Mucosa of descending colon (tissue), 3 donors: Measurements from ENCODE around the gene ITPK1. TPM values are rescaled to one million over a fixed set of nuclear protein-coding genes. Genes with fewer than 3 reads are reported as not detected.

Experiments used
- ATAC-seq: fragments of 200-7000 bp; cut with Tn5 transposase; one replicate; pipeline ENCODE4 v1.9.1; 2020; ENCODE audit warnings: mild to moderate bottlenecking, moderate library complexity
- DNase-seq, 3 donors: peaks; one replicate each; pipeline ENCODE4 v3.0.0-alpha.2; 2020
- H3K36me3 ChIP-seq: fragments of 200-600 bp; one replicate; pipeline ENCODE4 v1.8.0; 2021; ENCODE audit warnings: low read depth, mild to moderate bottlenecking
- H3K4me1 ChIP-seq: fragments of 200-600 bp; one replicate; pipeline ENCODE4 v1.8.0; 2021; ENCODE audit warnings: low read depth, mild to moderate bottlenecking
- H3K4me3 ChIP-seq: fragments of 200-600 bp; one replicate; pipeline ENCODE4 v1.8.0; 2021; ENCODE audit warnings: mild to moderate bottlenecking
- H3K9me3 ChIP-seq: fragments of 200-600 bp; one replicate; pipeline ENCODE4 v1.8.0; 2021; ENCODE audit warnings: mild to moderate bottlenecking
- CTCF ChIP-seq: fragments of 200-600 bp; IDR thresholded peaks from one replicate; pipeline ENCODE4 v1.8.0; 2022; ENCODE audit warnings: antibody characterized with exemption, mild to moderate bottlenecking
- intact Hi-C, 2 donors: fragments of 100-400 bp; cut with DNase I in 1 of 2; cut with micrococcal nuclease in 1 of 2; formaldehyde crosslinking; loops; one replicate each; pipeline versions ENCODE4 v1.11.0 to v1.11.1; 2022; cut with DNase I, micrococcal nuclease
- total RNA-seq, 3 donors: library from RNA; stranded (reverse); fragmentation: NEBNext Ultra II Directional in 2 of 3; extraction: Animal tissue kit (Norgen Biotek cat#: 25700) in 2 of 3; gene quantifications; one replicate each; pipeline versions ENCODE4 v1.2.1 to v1.2.4, GENCODE V29; 2021 to 2023
- donor health status: DM: no; HTN: no; CAD: no; lungs with moderate emphysema.
- donor health status: DM: no; HTN: no; CAD: no.
- donor health status: DM: no; HTN: yes; CAD: no.

Gene ITPK1
- total RNA-seq, 3 donors from 2014 or later: 134 to 165 (median 152) TPM

GRCh38 chr14:92898566-92899131 lies 217.1 kb downstream of the ITPK1 start:
- Histone ChIP-seq H3K4me1 (no peaks in the 10 kb centered on the region), H3K4me3 (no peak overlapping the region), H3K9me3 (no peaks in the 10 kb centered on the region), H3K36me3 (no peaks in the 10 kb centered on the region)
- ATAC-seq (no peak), DNase-seq (no peak)
- no peak for TF ChIP-seq CTCF
- intact Hi-C loops: no loop called here

- ATAC-seq: peak; percentile 45
- no peak for DNase-seq
- no peaks in the 10 kb centered on the region for H3K4me1 ChIP-seq
- no peaks in the 10 kb centered on the region for H3K36me3 ChIP-seq
- no peak for TF ChIP-seq CTCF
- H3K4me3 ChIP-seq: no peak overlapping the region
- intact Hi-C loops: no loop called here
- peaks cover 2% of the 10 kb centered on the region for H3K9me3 ChIP-seq
These were observed 217.7 kb downstream of the ITPK1 start for GRCh38 chr14:92897922-92898565.

- TF ChIP-seq CTCF: no peak
- H3K4me3 ChIP-seq: no peak overlapping the region
- intact Hi-C loops: no loop called here
- H3K9me3 ChIP-seq: peaks cover 10% of the 10 kb centered on the region
- no peaks in the 10 kb centered on the region for H3K4me1 ChIP-seq
- DNase-seq (no peak), ATAC-seq (no peak)
- H3K36me3 ChIP-seq: no peaks in the 10 kb centered on the region
These were observed 220.3 kb downstream of the ITPK1 start for GRCh38 chr14:92895352-92895878.

- H3K4me3 ChIP-seq: no peak overlapping the region
- DNase-seq (no peak), ATAC-seq (no peak)
- H3K4me1 ChIP-seq: no peaks in the 10 kb centered on the region
- TF ChIP-seq CTCF: no peak
- no peaks in the 10 kb centered on the region for H3K36me3 ChIP-seq
- intact Hi-C loops: no loop called here
- peaks cover 10% of the 10 kb centered on the region for H3K9me3 ChIP-seq
These were observed 223.1 kb downstream of the ITPK1 start for GRCh38 chr14:92892589-92892988.

- peaks cover 10% of the 10 kb centered on the region for H3K9me3 ChIP-seq
- no peaks in the 10 kb centered on the region for H3K4me1 ChIP-seq
- H3K4me3 ChIP-seq: no peak overlapping the region
- peak; percentile 54 for ATAC-seq
- no peak for TF ChIP-seq CTCF
- no peak for DNase-seq
- H3K36me3 ChIP-seq: no peaks in the 10 kb centered on the region
- intact Hi-C loops: no loop called here
These were observed 224.7 kb downstream of the ITPK1 start for GRCh38 chr14:92890830-92891588.
